NCI-H146 treated with DMSO at 0.1 percent for 48 hours (cell line): ENCODE results near the gene SECISBP2L.
"Not testable (repeated sequence)": the region's sequence is repeated elsewhere in the genome, so short reads cannot be mapped to it uniquely, and the experiment has no call there.

Experiments
- DNase-seq: peaks from one replicate; lab custom pipeline; 2025; ENCODE audit not compliant: unreplicated experiment; lab: John Stamatoyannopoulos, UW

Gene SECISBP2L

GRCh38 chr15:48996276-48996675, 50.0 kb downstream of the SECISBP2L start:
- DNase-seq, result no peak

DNA sequence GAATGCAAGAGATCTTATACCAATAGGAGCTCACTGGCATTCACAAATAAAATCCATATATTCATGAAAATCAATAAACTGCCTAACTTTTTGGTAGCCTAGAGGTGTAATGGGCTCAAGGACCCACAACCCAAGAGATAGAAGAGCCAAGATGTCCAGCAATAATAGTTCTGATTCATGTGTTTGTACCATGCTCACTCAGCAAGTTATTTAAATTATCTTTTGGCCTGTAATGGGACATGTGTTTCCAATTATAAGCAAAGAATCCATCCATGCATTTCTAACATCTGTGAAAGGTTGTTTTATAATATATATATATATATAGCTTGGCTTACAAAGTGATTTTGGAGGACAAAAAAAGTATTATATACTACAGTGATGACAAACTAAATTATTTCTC, 52.9 kb downstream of the SECISBP2L start:
- no peak for DNase-seq

GRCh38 chr15:48992545-48992944, 53.7 kb downstream of the SECISBP2L start:
- DNase-seq, result no peak

GRCh38 chr15:48992096-48992495, 54.1 kb downstream of the SECISBP2L start:
- DNase-seq, result no peak

DNA sequence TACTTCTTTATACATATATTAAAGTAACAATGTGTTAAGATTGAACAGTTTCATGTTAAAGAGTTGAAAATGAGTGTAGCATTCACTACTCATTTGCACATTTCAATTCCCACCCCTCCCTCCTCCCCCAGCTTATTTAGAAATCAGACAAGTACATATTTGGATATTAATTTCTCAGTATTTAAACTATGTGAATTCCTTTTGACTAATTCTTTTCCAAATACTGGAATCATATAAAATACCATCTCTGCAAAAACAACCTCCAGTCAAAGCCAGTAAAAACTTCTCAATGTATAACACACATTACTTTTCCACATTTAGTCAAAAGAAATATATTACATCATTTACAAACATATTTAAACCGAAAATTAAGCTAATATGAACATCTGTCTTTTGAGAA, 57.1 kb downstream of the SECISBP2L start:
- no peak for DNase-seq

- no peak for DNase-seq
Measured at GRCh38 chr15:48987142-48987541, 59.1 kb downstream of the SECISBP2L start.

- no peak for DNase-seq
Measured at GRCh38 chr15:48986240-48986639, 60.0 kb downstream of the SECISBP2L start.

- no peak for DNase-seq
Measured at GRCh38 chr15:48985516-48985915, 60.7 kb downstream of the SECISBP2L start.

- no peak for DNase-seq
Measured at GRCh38 chr15:48984811-48985352, 61.4 kb downstream of the SECISBP2L start.

- DNase-seq, result no peak
Measured at GRCh38 chr15:48984021-48984710, 62.1 kb downstream of the SECISBP2L start.

DNA sequence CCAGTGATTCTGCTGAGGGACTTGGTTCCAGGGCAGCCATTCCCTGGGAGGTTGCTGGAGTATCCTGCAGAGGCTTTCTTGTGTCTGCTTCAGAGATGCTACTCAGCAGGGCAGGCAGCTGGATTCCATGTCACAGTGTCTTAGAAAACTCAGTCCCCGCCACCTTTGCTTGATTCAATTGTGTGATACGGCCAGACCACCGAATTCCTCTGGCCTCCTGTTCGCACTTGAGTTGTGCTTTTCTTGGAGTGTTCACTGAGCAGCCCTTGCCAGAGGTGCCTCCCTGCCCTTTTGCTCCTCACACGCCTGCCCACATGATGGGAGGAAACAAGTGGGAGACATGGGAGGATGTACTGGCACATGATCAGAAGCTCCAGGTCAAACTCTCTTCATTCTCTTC, 62.9 kb downstream of the SECISBP2L start:
- no peak for DNase-seq

GRCh38 chr15:48981941-48982340, 64.3 kb downstream of the SECISBP2L start:
- no peak for DNase-seq

- no peak for DNase-seq
Measured at GRCh38 chr15:48978638-48979037, 67.6 kb downstream of the SECISBP2L start.

DNA sequence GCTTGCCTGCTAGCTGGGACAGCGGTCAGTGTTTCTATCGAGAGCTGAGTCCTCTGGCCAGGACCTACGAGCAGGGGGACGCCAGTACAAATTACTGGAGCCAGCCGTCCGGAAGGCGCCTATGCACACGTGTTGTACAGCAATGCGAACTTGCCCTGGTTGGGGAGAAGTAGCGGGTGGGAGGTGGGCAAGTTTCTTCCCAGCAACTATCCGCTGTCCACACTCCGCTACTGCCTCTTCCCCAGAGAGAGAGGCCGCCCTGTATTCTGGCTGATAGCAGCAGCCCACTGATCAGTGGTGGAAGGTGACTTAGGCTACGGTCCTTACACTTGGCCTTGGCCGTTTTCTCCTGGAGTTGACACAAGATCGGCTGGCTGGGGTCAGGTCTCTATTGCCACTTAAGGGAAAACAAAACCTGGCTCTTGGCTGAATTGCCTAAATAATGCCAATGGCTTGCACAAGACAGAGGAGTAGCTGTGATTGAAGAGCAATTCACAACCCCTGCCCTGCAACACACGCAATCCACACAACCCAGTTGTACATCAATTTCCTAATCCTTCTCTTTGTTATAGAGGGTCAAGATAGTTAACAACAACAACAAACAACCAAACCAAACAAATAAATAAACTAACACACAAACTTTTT, 69.7 kb downstream of the SECISBP2L start:
- no peak for DNase-seq

DNA sequence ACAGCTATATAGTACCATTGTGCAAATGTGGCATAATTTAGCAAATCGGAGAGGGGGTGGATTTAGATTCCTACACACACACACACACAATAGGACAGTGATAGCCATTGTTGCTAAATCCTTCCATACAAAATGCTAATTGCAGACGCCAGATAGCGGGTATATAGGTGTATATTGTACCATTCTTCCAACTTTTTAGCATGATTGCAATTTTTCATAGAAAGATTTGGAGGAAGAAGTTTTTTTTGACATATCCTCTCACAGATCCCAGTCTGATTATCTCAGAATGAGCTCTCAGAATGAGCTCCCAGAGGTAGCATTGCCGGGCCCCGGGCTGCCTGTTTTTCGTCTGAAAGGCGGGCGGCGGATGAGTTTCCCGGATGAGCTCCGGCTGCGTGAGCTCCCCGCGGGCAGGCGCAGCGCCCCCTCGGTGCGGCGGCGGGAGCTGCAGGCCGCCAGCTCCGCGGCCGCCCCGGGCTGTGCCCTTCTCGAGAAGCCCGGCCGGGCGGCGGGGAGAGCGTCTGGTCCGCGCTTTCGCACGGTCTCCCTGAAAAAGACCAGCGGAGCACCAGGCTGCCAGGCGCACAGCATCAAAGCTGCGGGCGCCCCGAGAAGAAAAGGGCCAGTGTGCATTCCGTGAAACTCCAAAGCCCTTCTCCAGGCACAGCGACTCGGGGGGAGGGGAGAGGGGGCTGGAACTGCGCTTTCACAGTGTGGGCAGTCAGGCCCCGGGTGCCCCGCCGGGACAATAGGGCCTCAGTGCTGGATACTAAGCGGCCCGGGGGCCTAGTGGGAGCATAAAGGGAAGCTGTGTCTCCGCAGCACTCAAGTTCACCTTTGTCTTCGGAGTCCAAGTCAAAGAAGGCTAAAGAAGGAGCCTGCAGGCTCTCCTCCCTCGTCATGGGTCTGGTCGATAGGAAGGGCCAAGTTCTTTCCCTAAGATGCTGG, 70.5 kb downstream of the SECISBP2L start:
- peak; percentile 29 for DNase-seq

DNA sequence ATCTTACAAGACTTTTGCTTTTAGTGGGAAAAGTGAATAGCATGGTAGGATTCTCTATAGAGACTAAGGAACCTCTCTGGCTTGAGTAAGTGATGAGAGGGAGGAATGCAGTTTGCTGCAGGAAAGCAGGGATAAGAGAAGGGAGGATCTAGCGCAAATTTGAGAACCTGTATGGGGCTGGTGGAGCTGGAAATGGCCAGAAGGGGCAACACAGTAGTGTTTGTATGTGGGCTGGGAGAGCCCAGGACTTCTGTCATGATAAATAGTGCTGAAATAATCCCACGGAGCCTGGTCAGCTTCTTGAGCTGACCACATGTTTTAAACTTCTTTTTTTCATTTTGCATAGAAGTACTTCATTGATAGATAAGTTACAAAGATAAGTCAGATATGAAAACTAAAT, 71.4 kb downstream of the SECISBP2L start:
- peak; percentile 6 for DNase-seq

- DNase-seq, result no peak
Measured at GRCh38 chr15:48972750-48973503, 73.3 kb downstream of the SECISBP2L start.

DNA sequence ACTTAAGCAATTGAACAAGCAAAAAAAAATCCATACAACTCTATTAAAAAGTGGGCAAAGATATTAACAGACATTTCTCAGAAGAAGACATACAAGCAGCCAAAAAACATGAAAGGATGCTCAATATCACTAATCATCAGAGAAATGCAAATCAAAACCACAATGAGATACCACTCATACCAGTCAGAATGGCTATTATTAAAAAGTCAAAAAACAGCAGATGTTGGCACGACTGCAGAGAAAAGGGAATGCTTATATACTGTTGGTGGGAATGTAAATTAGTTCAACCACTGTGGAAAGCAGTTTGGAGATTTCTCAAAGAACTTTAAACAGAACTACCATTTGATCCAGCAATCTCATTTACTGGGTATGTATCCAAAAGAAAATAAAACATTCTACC, 75.3 kb downstream of the SECISBP2L start:
- not testable (repeated sequence) for DNase-seq

DNA sequence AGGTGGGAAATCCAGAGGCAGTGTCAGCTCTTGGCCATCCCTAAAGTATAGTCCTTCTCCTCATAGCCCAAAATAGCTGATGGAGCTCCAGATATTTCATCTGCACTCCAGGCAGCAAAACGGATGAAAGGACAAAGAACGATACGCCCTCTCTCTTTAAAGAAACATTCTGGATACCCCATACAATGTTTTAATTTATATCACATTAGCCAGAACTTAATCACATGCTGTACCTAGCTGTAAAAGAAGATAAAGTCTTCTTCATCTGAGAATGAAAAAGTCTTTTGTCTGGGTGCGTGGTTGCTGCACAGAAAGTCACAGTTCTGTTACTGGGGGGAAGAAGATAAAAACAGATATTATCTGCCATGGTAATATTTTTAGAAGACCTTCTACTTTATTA, 78.2 kb downstream of the SECISBP2L start:
- DNase-seq, result no peak

DNA sequence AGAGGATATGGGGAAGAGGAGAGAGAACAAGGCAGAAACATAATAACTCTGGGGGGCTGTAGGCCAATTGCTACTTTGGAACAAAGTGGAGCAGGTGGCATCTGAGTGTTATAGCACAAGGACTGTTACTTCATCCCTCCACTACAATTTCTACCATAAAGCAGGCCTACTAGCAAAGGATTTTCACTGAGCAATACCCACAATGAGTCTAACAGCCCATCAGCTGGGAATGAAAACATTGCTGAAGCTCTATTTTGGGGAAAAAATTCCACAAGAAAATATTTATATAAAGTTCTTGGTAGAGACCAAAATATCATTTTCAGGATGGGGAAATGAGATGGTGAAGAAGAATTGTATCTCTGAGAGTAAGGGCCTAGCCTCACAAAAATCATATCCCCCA, 78.9 kb downstream of the SECISBP2L start:
- no peak for DNase-seq
